Lower leg skin (tissue), 4 donors: ENCODE data around the gene MAP3K15. TPM values are rescaled to one million over a fixed set of nuclear protein-coding genes. Genes with fewer than 3 reads are reported as not detected.
"Not testable (repeated sequence)": the region's sequence is repeated elsewhere in the genome, so short reads cannot be mapped to it uniquely, and the experiment has no call there.

Experiments
- DNase-seq, 2 donors: peaks; one replicate each; pipeline ENCODE4 v3.0.0-alpha.2; 2019; ENCODE audit warnings: low spot score in 2 of 2
- H3K4me3 ChIP-seq: fragments of 200-600 bp; sonication (generic); 2 replicates; pipeline ENCODE4 v1.5.1; 2017; ENCODE audit warnings: mild to moderate bottlenecking, low read depth; ENCODE audit not compliant: poor library complexity, severe bottlenecking
- CTCF ChIP-seq, 3 donors: fragments of 450-650 bp; IDR thresholded peaks; one replicate each; pipeline ENCODE4 v1.5.1; 2016; ENCODE audit warnings: antibody characterized with exemption in 3 of 3, mild to moderate bottlenecking in 3 of 3, moderate library complexity in 2 of 3
- POLR2A ChIP-seq, 2 donors: fragments of 450-650 bp; IDR thresholded peaks; one replicate each; pipeline ENCODE4 v1.6.1; 2016 to 2017; ENCODE audit warnings: antibody characterized with exemption in 2 of 2, mild to moderate bottlenecking in 1 of 2, moderate library complexity in 1 of 2
- WGBS, 2 donors: methylation state at CpG; one replicate each; pipeline ENCODE4 v1.1.5; 2018; 5-methylcytosine and 5-hydroxymethylcytosine counted together
- intact Hi-C: fragments of 100-400 bp; cut with DNase I; formaldehyde crosslinking; loops from one replicate; pipeline ENCODE4 v1.15.0; 2023; ENCODE audit warnings: low total_unique reads
- total RNA-seq, 4 donors: library from RNA; depleted of rRNA; stranded (reverse); fragments of >200 nt; gene quantifications; one replicate each; pipeline ENCODE4 v1.1.0, GENCODE V29; 2016

MAP3K15 gene
- total RNA-seq, 4 donors from 2014 or later = 0.11 to 0.15 TPM; not detected in 2

GRCh38 chrX:19462879-19463278 is 52.4 kb downstream of the MAP3K15 start:
- intact Hi-C loops = no loop called here
- no peak for TF ChIP-seq CTCF (IDR thresholded peaks at IDR 0.05)
- TF ChIP-seq POLR2A (IDR thresholded peaks at IDR 0.05) = no peak
- no peak for DNase-seq
- WGBS, 2 donors = 86 to 97% methylated on average over 1 of the region's 1 CpG
- H3K4me3 ChIP-seq = no peak overlapping the region

- WGBS, 2 donors = 76 to 78% methylated on average over 2 of the region's 2 CpGs
- no peak for DNase-seq
- H3K4me3 ChIP-seq = no peak overlapping the region
- intact Hi-C loops = no loop called here
- no peak for TF ChIP-seq CTCF (IDR thresholded peaks at IDR 0.05)
- TF ChIP-seq POLR2A (IDR thresholded peaks at IDR 0.05) = no peak
These were observed 53.1 kb downstream of the MAP3K15 start for GRCh38 chrX:19462231-19462630.

- 74 to 94% methylated on average over 2 to 4 of the region's 4 CpGs for WGBS, 2 donors
- intact Hi-C loops = no loop called here
- DNase-seq = no peak
- TF ChIP-seq CTCF (IDR thresholded peaks at IDR 0.05) (no peak), POLR2A (IDR thresholded peaks at IDR 0.05) (no peak)
- H3K4me3 ChIP-seq = no peak overlapping the region
These were observed 57.6 kb downstream of the MAP3K15 start for GRCh38 chrX:19457662-19458061.

- no peak for TF ChIP-seq POLR2A (IDR thresholded peaks at IDR 0.05)
- TF ChIP-seq CTCF (IDR thresholded peaks at IDR 0.05) = no peak
- no peak for DNase-seq
- intact Hi-C loops = no loop called here
- WGBS, 2 donors = 76 to 82% methylated on average over 7 of the region's 7 CpGs
- no peak overlapping the region for H3K4me3 ChIP-seq
These were observed 67.2 kb downstream of the MAP3K15 start for GRCh38 chrX:19448077-19448476.

- DNase-seq = no peak
- no peak overlapping the region for H3K4me3 ChIP-seq
- intact Hi-C loops = no loop called here
- 82 to 85% methylated on average over 4 of the region's 4 CpGs for WGBS, 2 donors
- no peak for TF ChIP-seq POLR2A (IDR thresholded peaks at IDR 0.05)
- no peak for TF ChIP-seq CTCF (IDR thresholded peaks at IDR 0.05)
These were observed 68.9 kb downstream of the MAP3K15 start for GRCh38 chrX:19446397-19446796.

GRCh38 chrX:19445772-19446171 is 69.5 kb downstream of the MAP3K15 start:
- intact Hi-C loops, DNase-seq, H3K4me3 ChIP-seq: not testable (repeated sequence)
- 81 to 89% methylated on average over 10 of the region's 10 CpGs for WGBS, 2 donors
